ENCODE results near the gene PTH2. TPM values are rescaled to one million over a fixed set of nuclear protein-coding genes. Genes with fewer than 3 reads are reported as not detected.

Gene PTH2
- total RNA-seq, 1 donor from 2014 or later, result not detected

DNA sequence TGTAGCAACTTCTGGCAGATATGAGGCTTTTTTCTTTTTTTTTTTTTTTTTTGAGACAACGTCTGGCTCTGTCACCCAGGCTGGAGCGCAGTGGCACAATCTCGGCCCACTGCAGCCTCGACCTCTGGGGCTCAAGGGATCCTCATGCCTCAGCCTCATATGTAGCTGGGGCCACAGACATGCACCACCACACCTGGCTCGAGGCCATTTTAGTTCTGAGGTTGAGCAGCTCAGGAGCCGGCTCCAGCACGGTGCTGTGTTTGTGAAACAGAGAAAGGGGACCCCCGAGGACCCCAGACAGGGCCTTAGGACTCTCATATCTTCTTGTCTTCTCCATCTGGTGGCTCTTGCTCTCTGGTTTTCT, 47.4 kb upstream of the PTH2 start:
- H3K27ac ChIP-seq (ENCODE audit: low read depth, low read length), result no peak overlapping the region
- H3K4me2 ChIP-seq (ENCODE audit: low read length), result no peak overlapping the region
- peaks cover 4% of the 10 kb centered on the region for H3K4me1 ChIP-seq (ENCODE audit: insufficient read depth, low read length)
- no peaks in the 10 kb centered on the region for H3K27me3 ChIP-seq (ENCODE audit: insufficient read depth, low read length)
- Mint-ChIP-seq H3K9me3 (ENCODE audit: unreplicated experiment) (no peaks in the 10 kb centered on the region), H3K4me1 (ENCODE audit: low read depth, unreplicated experiment) (no peaks in the 10 kb centered on the region), H3K4me3 (ENCODE audit: unreplicated experiment) (no peak overlapping the region), H3K27ac (ENCODE audit: unreplicated experiment) (no peak overlapping the region), H3K27me3 (ENCODE audit: low read depth, unreplicated experiment) (peaks cover 20% of the 10 kb centered on the region), H3K36me3 (ENCODE audit: low read depth, unreplicated experiment) (peaks cover 4% of the 10 kb centered on the region)
- no peak overlapping the region for H3K9ac ChIP-seq (ENCODE audit: low read length)
- H3K36me3 ChIP-seq (ENCODE audit: insufficient read depth, low read length), result no peaks in the 10 kb centered on the region
- no peak overlapping the region for H3K4me3 ChIP-seq (ENCODE audit: insufficient read depth, low read depth, low read length)
- TF ChIP-seq CTCF (IDR thresholded peaks at IDR 0.05; ENCODE audit: insufficient read depth, low read depth, low read length) (no peak), EZH2 (IDR thresholded peaks at IDR 0.05; ENCODE audit: insufficient read depth, low read length) (no peak)
- no peak overlapping the region for H2AFZ ChIP-seq (ENCODE audit: low read depth, low read length)
- no peaks in the 10 kb centered on the region for H3K9me3 ChIP-seq (ENCODE audit: insufficient read depth, low read depth, low read length)
- no peak for FAIRE-seq
- no peaks in the 10 kb centered on the region for H4K20me1 ChIP-seq (ENCODE audit: insufficient read depth, low read length)
- DNase-seq (ENCODE audit: low read depth), result no peak
- no peaks in the 10 kb centered on the region for H3K79me2 ChIP-seq (ENCODE audit: insufficient read depth, low read length)

DNA sequence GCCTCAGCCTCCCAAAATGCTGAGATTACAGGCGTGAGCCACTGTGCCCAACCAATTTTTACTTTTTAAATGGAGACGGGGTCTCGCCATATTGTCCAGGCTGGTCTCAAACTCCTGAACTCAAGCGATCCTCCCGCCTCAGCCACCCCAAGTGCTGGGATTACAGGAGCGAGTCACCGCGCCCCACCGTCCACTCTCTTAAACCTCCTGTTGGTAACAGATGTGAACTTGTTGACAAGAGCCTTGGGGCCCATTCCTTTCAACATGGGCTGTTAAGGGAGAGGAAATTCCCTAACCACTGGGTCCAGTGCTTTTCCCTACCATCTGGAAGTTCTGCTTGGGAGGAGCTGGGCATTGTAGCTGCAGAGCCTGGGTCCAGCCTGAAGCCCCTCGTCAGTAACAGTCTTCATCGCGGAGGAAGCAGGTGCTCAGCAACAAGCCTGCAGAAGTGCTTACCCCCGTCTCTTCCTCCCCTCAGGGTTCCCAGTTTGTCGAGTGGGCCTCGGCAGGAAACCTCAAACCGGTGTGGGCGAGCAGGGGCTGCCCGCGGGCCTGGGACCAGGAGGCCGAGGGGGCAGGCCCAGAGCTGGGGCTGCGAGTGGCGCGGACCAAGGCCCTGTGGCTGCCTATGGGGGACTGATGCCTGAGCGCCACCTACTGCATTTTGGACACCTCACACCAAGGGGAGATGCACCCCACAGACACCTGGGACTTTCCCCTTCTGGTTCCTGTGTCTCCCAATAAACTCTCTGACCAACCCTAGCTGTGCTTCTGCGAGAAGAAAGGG, 46.8 kb upstream of the PTH2 start:
- H3K9me3 Mint-ChIP-seq (ENCODE audit: unreplicated experiment), result no peaks in the 10 kb centered on the region
- Histone ChIP-seq H3K4me3 (ENCODE audit: insufficient read depth, low read depth, low read length) (no peak overlapping the region), H3K9me3 (ENCODE audit: insufficient read depth, low read depth, low read length) (no peaks in the 10 kb centered on the region), H2AFZ (ENCODE audit: low read depth, low read length) (no peak overlapping the region), H3K4me2 (ENCODE audit: low read length) (no peak overlapping the region), H3K79me2 (ENCODE audit: insufficient read depth, low read length) (no peaks in the 10 kb centered on the region), H3K36me3 (ENCODE audit: insufficient read depth, low read length) (no peaks in the 10 kb centered on the region), H4K20me1 (ENCODE audit: insufficient read depth, low read length) (no peaks in the 10 kb centered on the region), H3K9ac (ENCODE audit: low read length) (no peak overlapping the region), H3K27ac (ENCODE audit: low read depth, low read length) (no peak overlapping the region), H3K27me3 (ENCODE audit: insufficient read depth, low read length) (no peaks in the 10 kb centered on the region), H3K4me1 (ENCODE audit: insufficient read depth, low read length) (peaks cover 4% of the 10 kb centered on the region)
- no peak for FAIRE-seq
- no peaks in the 10 kb centered on the region for H3K4me1 Mint-ChIP-seq (ENCODE audit: low read depth, unreplicated experiment)
- peaks cover 16% of the 10 kb centered on the region for H3K27me3 Mint-ChIP-seq (ENCODE audit: low read depth, unreplicated experiment)
- DNase-seq (ENCODE audit: low read depth), result no peak
- no peak overlapping the region for H3K4me3 Mint-ChIP-seq (ENCODE audit: unreplicated experiment)
- no peak for TF ChIP-seq EZH2 (IDR thresholded peaks at IDR 0.05; ENCODE audit: insufficient read depth, low read length)
- TF ChIP-seq CTCF (IDR thresholded peaks at IDR 0.05; ENCODE audit: insufficient read depth, low read depth, low read length), result no peak
- peaks cover 4% of the 10 kb centered on the region for H3K36me3 Mint-ChIP-seq (ENCODE audit: low read depth, unreplicated experiment)
- H3K27ac Mint-ChIP-seq (ENCODE audit: unreplicated experiment), result no peak overlapping the region

DNA sequence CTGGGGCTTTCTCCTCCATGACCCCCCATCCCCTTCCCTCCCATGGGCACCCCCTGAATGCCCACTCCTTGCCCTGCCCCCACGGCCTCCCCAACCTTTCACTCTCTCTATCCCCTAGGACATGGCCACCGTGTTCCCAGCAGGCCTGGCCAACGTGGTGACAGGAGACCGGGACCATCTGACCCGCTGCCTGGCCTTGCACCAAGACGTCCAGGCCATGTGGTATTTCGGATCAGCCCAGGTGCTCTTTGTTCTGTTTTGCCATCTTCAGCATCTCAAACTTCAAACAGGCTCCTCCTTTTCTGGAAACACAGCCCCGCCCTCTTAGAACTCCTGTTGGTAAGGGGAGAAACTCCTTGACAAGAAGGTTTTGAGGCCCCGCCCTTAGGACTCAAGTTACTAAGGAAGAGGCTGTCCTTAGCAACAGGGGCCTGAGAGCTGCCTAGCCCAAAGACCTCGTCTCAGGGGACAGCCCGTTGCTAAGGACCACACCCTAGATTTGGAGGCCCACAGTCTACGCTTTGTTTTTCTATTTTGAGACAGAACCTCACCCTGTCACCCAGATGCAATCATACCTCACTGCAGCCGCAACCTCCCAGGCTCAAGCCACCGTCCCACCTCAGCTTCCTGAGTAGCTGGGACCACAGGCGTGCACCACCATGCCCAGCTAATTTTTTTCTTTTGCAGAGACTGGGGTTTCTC, 45.7 kb upstream of the PTH2 start:
- FAIRE-seq, result no peak
- H3K4me3 Mint-ChIP-seq (ENCODE audit: unreplicated experiment), result peak overlapping the region; percentile 50

More for the DNA sequence above, 45.7 kb upstream of the PTH2 start:
- Histone ChIP-seq H3K4me2 (ENCODE audit: low read length) (no peak overlapping the region), H2AFZ (ENCODE audit: low read depth, low read length) (no peak overlapping the region), H3K4me3 (ENCODE audit: insufficient read depth, low read depth, low read length) (no peak overlapping the region), H3K9ac (ENCODE audit: low read length) (no peak overlapping the region), H3K36me3 (ENCODE audit: insufficient read depth, low read length) (no peaks in the 10 kb centered on the region), H3K4me1 (ENCODE audit: insufficient read depth, low read length) (peaks cover 4% of the 10 kb centered on the region), H3K27ac (ENCODE audit: low read depth, low read length) (no peak overlapping the region), H3K79me2 (ENCODE audit: insufficient read depth, low read length) (no peaks in the 10 kb centered on the region), H3K27me3 (ENCODE audit: insufficient read depth, low read length) (no peaks in the 10 kb centered on the region), H4K20me1 (ENCODE audit: insufficient read depth, low read length) (no peaks in the 10 kb centered on the region), H3K9me3 (ENCODE audit: insufficient read depth, low read depth, low read length) (no peaks in the 10 kb centered on the region)
- no peak for DNase-seq (ENCODE audit: low read depth)
- Mint-ChIP-seq H3K36me3 (ENCODE audit: low read depth, unreplicated experiment) (peaks cover 4% of the 10 kb centered on the region), H3K9me3 (ENCODE audit: unreplicated experiment) (no peaks in the 10 kb centered on the region), H3K27me3 (ENCODE audit: low read depth, unreplicated experiment) (peaks cover 12% of the 10 kb centered on the region), H3K27ac (ENCODE audit: unreplicated experiment) (no peak overlapping the region), H3K4me1 (ENCODE audit: low read depth, unreplicated experiment) (no peaks in the 10 kb centered on the region)
- TF ChIP-seq EZH2 (IDR thresholded peaks at IDR 0.05; ENCODE audit: insufficient read depth, low read length) (no peak), CTCF (IDR thresholded peaks at IDR 0.05; ENCODE audit: insufficient read depth, low read depth, low read length) (no peak)
